Duodenal mucosa (tissue), 2 donors: ENCODE results near the gene ATXN10.
"Not testable (repeated sequence)": the region's sequence is repeated elsewhere in the genome, so short reads cannot be mapped to it uniquely, and the experiment has no call there.

Source experiments
- H3K27ac ChIP-seq: one replicate; pipeline ENCODE4 v1.7.0; 2013; ENCODE audit warnings: low read depth, low read length
- H3K27me3 ChIP-seq, 2 donors: one replicate each; pipeline ENCODE4 v1.7.0; 2013; ENCODE audit warnings: low read length in 2 of 2, control low read depth in 1 of 2; ENCODE audit not compliant: insufficient read depth in 2 of 2, control insufficient read depth in 1 of 2
- H3K36me3 ChIP-seq, 2 donors: one replicate each; pipeline ENCODE4 v1.7.0; 2013; ENCODE audit warnings: low read length in 2 of 2, control low read depth in 1 of 2; ENCODE audit not compliant: insufficient read depth in 2 of 2, control insufficient read depth in 1 of 2
- H3K4me1 ChIP-seq, 2 donors: one replicate each; pipeline ENCODE4 v1.7.0; 2013; ENCODE audit warnings: low read length in 2 of 2, control low read depth in 1 of 2; ENCODE audit not compliant: insufficient read depth in 2 of 2, control insufficient read depth in 1 of 2
- H3K4me3 ChIP-seq, 2 donors: one replicate each; pipeline ENCODE4 v1.7.0; 2013; ENCODE audit warnings: low read length in 2 of 2, low read depth in 1 of 2
- H3K9ac ChIP-seq, 2 donors: one replicate each; pipeline ENCODE4 v1.7.0; 2013; ENCODE audit warnings: low read length in 2 of 2, low read depth in 1 of 2
- H3K9me3 ChIP-seq, 2 donors: one replicate each; pipeline ENCODE4 v1.7.0; 2013; ENCODE audit warnings: low read length in 2 of 2, control low read depth in 1 of 2; ENCODE audit not compliant: control insufficient read depth in 1 of 2

ATXN10 gene

GRCh38 chr22:45704648-45705047 is 33.0 kb downstream of the ATXN10 start:
- Histone ChIP-seq H3K36me3 (peaks cover 11 to 39% of the 10 kb centered on the region in 2 donors), H3K27ac (no peak overlapping the region), H3K9ac (no peak overlapping the region), H3K4me1 (no peaks in the 10 kb centered on the region), H3K9me3 (no peaks in the 10 kb centered on the region), H3K27me3 (no peaks in the 10 kb centered on the region), H3K4me3 (no peak overlapping the region)

DNA sequence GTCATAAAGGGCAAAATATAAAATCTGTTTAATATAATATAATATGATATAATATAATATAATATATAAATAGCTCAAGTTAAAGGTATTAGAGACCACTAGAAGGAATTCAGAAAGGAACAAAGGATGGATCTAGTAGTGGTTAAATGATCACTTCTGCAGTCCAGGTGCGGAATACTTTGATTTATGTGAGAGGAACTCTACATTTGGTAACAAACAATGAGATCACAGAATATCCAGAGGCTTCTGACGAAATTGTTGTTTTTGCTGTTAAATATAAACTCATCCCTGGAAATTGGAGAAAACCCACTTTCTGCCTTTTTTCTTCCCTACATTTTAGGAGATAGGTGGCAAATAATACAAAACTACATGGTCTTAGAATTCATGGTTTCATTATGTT is 36.0 kb downstream of the ATXN10 start:
- Histone ChIP-seq H3K36me3 (peaks cover 0 to 34% of the 10 kb centered on the region in 2 donors), H3K4me3 (no peak overlapping the region), H3K9ac (no peak overlapping the region), H3K27ac (no peak overlapping the region), H3K9me3 (no peaks in the 10 kb centered on the region), H3K27me3 (no peaks in the 10 kb centered on the region), H3K4me1 (no peaks in the 10 kb centered on the region)

- Histone ChIP-seq H3K36me3 (peaks cover 0 to 29% of the 10 kb centered on the region in 2 donors), H3K9ac (no peak overlapping the region), H3K27ac (no peak overlapping the region), H3K9me3 (no peaks in the 10 kb centered on the region), H3K27me3 (no peaks in the 10 kb centered on the region), H3K4me3 (no peak overlapping the region), H3K4me1 (no peaks in the 10 kb centered on the region)
Measured at GRCh38 chr22:45708145-45708544, 36.5 kb downstream of the ATXN10 start.

- Histone ChIP-seq H3K27ac (no peak overlapping the region), H3K4me3 (no peak overlapping the region), H3K9me3 (no peaks in the 10 kb centered on the region), H3K36me3 (peaks cover 0 to 20% of the 10 kb centered on the region in 2 donors), H3K4me1 (no peaks in the 10 kb centered on the region), H3K27me3 (no peaks in the 10 kb centered on the region), H3K9ac (no peak overlapping the region)
Measured at GRCh38 chr22:45709060-45709739, 37.6 kb downstream of the ATXN10 start.

DNA sequence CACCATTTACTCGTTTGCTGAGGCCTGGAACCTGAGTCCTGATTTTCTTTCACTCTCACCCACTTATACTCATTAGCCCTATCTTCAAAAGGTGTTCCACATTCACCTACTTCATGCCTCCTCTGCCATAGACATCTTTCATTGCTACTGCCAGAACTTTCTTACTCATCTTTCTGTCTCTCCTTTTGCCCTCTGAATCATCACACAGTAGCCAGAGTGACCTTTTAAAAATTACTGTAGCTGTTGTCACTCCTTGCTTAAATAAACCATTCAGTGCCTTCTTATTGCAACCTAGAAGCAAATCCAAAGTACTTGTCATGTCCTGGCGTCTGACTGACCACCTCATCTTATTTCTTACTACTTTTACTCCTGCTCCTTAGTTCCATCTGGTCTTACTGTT is 38.2 kb downstream of the ATXN10 start:
- Histone ChIP-seq H3K36me3 (peaks cover 0 to 20% of the 10 kb centered on the region in 2 donors), H3K4me1 (no peaks in the 10 kb centered on the region), H3K27ac (no peak overlapping the region)

GRCh38 chr22:45710469-45710868 is 38.8 kb downstream of the ATXN10 start:
- Histone ChIP-seq H3K27ac (no peak overlapping the region), H3K27me3 (no peaks in the 10 kb centered on the region), H3K36me3 (peaks cover 0 to 22% of the 10 kb centered on the region in 2 donors), H3K9ac (no peak overlapping the region), H3K9me3 (no peaks in the 10 kb centered on the region), H3K4me1 (no peaks in the 10 kb centered on the region), H3K4me3 (no peak overlapping the region)

More for the DNA sequence above, 38.2 kb downstream of the ATXN10 start:
- Histone ChIP-seq H3K4me3 (no peak overlapping the region), H3K9ac (no peak overlapping the region), H3K9me3 (no peaks in the 10 kb centered on the region), H3K27me3 (no peaks in the 10 kb centered on the region)

GRCh38 chr22:45714390-45714789 is 42.8 kb downstream of the ATXN10 start:
- H3K27me3 ChIP-seq, H3K4me1 ChIP-seq, H3K9ac ChIP-seq, H3K27ac ChIP-seq, H3K4me3 ChIP-seq, H3K9me3 ChIP-seq: not testable (repeated sequence)
- peaks cover 0 to 25% of the 10 kb centered on the region in 2 donors for H3K36me3 ChIP-seq

DNA sequence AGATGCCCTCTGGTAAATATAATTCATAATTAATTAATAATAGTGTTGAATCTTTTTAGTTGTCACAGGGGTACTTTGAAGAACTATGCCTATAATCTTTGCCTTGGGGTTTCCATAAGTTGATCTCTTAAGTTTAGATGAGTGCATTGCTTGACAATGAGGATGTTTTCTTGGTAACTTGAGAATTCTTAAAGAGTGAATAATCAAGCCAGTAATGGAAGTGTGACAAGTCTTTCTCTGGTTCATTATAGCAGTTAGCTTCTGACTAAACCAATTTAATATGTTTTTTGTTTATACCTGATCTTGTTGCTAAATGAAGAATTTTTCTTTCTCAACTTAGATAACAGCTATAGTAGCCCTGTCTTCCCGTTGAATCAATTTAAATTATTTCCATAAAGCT is 46.2 kb downstream of the ATXN10 start:
- Histone ChIP-seq H3K9ac (no peak overlapping the region), H3K4me3 (no peak overlapping the region), H3K27ac (no peak overlapping the region), H3K4me1 (no peaks in the 10 kb centered on the region), H3K27me3 (no peaks in the 10 kb centered on the region), H3K36me3 (peaks cover 0 to 41% of the 10 kb centered on the region in 2 donors), H3K9me3 (no peaks in the 10 kb centered on the region)

DNA sequence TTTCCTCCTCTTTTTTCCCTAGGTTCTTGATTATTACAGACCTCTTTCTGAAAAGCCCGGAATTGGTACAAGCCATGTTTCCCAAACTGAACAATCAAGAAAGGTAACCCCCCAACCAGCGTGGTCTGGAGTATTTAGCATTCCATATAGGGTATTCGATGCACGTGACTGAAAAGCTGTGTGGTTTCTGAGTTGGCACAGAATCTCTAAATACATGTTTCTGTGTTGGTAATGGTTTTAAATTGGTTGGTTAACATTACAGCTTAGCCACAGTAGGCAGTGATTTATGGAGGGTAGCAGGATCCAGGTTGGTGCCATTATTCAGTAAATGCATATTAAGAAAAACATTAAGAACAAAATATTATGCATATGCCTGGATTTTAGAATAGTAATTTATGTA is 46.8 kb downstream of the ATXN10 start:
- no peak overlapping the region for H3K4me3 ChIP-seq
- no peaks in the 10 kb centered on the region for H3K27me3 ChIP-seq
- no peak overlapping the region for H3K9ac ChIP-seq
- no peak overlapping the region for H3K27ac ChIP-seq
- H3K4me1 ChIP-seq: no peaks in the 10 kb centered on the region
- peaks cover 0 to 43% of the 10 kb centered on the region in 2 donors for H3K36me3 ChIP-seq
- H3K9me3 ChIP-seq: no peaks in the 10 kb centered on the region

- Histone ChIP-seq H3K9ac (no peak overlapping the region), H3K27ac (no peak overlapping the region), H3K27me3 (no peaks in the 10 kb centered on the region), H3K4me1 (no peaks in the 10 kb centered on the region), H3K9me3 (no peaks in the 10 kb centered on the region), H3K4me3 (no peak overlapping the region), H3K36me3 (peaks cover 0 to 36% of the 10 kb centered on the region in 2 donors)
Measured at GRCh38 chr22:45720839-45721378, 49.3 kb downstream of the ATXN10 start.
